ENCODE measurements around the gene TTLL1. TPM values are rescaled to one million over a fixed set of nuclear protein-coding genes. Genes with fewer than 3 reads are reported as not detected.
"Not testable (repeated sequence)": the region's sequence is repeated elsewhere in the genome, so short reads cannot be mapped to it uniquely, and the experiment has no call there.

Gene TTLL1
- total RNA-seq, 1 experiment from 2014 or later, result 6.5 TPM

- no peak overlapping the region for H3K4me3 ChIP-seq (ENCODE audit: insufficient read depth, low read depth, low read length)
- H3K27me3 ChIP-seq (ENCODE audit: control insufficient read depth, insufficient read depth, low read length), result no peaks in the 10 kb centered on the region
- H3K36me3 ChIP-seq (replicated peaks; ENCODE audit: control insufficient read depth, insufficient read depth, low read length), result no peaks in the 10 kb centered on the region
- no peak for DNase-seq
Measured at GRCh38 chr22:43004362-43005035, 84.7 kb downstream of the TTLL1 start.

GRCh38 chr22:43002202-43002586 is 87.0 kb downstream of the TTLL1 start:
- Histone ChIP-seq H3K4me3 (ENCODE audit: insufficient read depth, low read depth, low read length) (no peak overlapping the region), H3K27me3 (ENCODE audit: control insufficient read depth, insufficient read depth, low read length) (no peaks in the 10 kb centered on the region), H3K36me3 (replicated peaks; ENCODE audit: control insufficient read depth, insufficient read depth, low read length) (no peaks in the 10 kb centered on the region)
- no peak for DNase-seq

GRCh38 chr22:43001271-43002201 is 87.7 kb downstream of the TTLL1 start:
- Histone ChIP-seq H3K4me3 (ENCODE audit: insufficient read depth, low read depth, low read length) (no peak overlapping the region), H3K27me3 (ENCODE audit: control insufficient read depth, insufficient read depth, low read length) (no peaks in the 10 kb centered on the region), H3K36me3 (replicated peaks; ENCODE audit: control insufficient read depth, insufficient read depth, low read length) (no peaks in the 10 kb centered on the region)
- DNase-seq, result no peak

GRCh38 chr22:43000441-43001175 is 88.6 kb downstream of the TTLL1 start:
- Histone ChIP-seq H3K4me3 (ENCODE audit: insufficient read depth, low read depth, low read length) (no peak overlapping the region), H3K27me3 (ENCODE audit: control insufficient read depth, insufficient read depth, low read length) (no peaks in the 10 kb centered on the region), H3K36me3 (replicated peaks; ENCODE audit: control insufficient read depth, insufficient read depth, low read length) (no peaks in the 10 kb centered on the region)
- no peak for DNase-seq

- Histone ChIP-seq H3K36me3 (replicated peaks; ENCODE audit: control insufficient read depth, insufficient read depth, low read length) (no peaks in the 10 kb centered on the region), H3K4me3 (ENCODE audit: insufficient read depth, low read depth, low read length) (no peak overlapping the region), H3K27me3 (ENCODE audit: control insufficient read depth, insufficient read depth, low read length) (no peaks in the 10 kb centered on the region)
- DNase-seq, result no peak
Measured at GRCh38 chr22:42997582-42998090, 91.6 kb downstream of the TTLL1 start.

GRCh38 chr22:42996646-42997365 is 92.4 kb downstream of the TTLL1 start:
- Histone ChIP-seq H3K4me3 (ENCODE audit: insufficient read depth, low read depth, low read length) (no peak overlapping the region), H3K36me3 (replicated peaks; ENCODE audit: control insufficient read depth, insufficient read depth, low read length) (no peaks in the 10 kb centered on the region), H3K27me3 (ENCODE audit: control insufficient read depth, insufficient read depth, low read length) (no peaks in the 10 kb centered on the region)
- DNase-seq, result no peak

GRCh38 chr22:42995654-42996053 is 93.5 kb downstream of the TTLL1 start:
- H3K27me3 ChIP-seq (ENCODE audit: control insufficient read depth, insufficient read depth, low read length); H3K36me3 ChIP-seq (replicated peaks; ENCODE audit: control insufficient read depth, insufficient read depth, low read length); H3K4me3 ChIP-seq (ENCODE audit: insufficient read depth, low read depth, low read length): not testable (repeated sequence)

GRCh38 chr22:42994917-42995562 is 94.2 kb downstream of the TTLL1 start:
- DNase-seq, result no peak
- H3K27me3 ChIP-seq (ENCODE audit: control insufficient read depth, insufficient read depth, low read length), result no peaks in the 10 kb centered on the region
- H3K4me3 ChIP-seq (ENCODE audit: insufficient read depth, low read depth, low read length), result no peak overlapping the region
- no peaks in the 10 kb centered on the region for H3K36me3 ChIP-seq (replicated peaks; ENCODE audit: control insufficient read depth, insufficient read depth, low read length)

More at GRCh38 chr22:42995654-42996053, 93.5 kb downstream of the TTLL1 start:
- not testable (repeated sequence) for DNase-seq

- no peaks in the 10 kb centered on the region for H3K36me3 ChIP-seq (replicated peaks; ENCODE audit: control insufficient read depth, insufficient read depth, low read length)
- H3K27me3 ChIP-seq (ENCODE audit: control insufficient read depth, insufficient read depth, low read length), result no peaks in the 10 kb centered on the region
- H3K4me3 ChIP-seq (ENCODE audit: insufficient read depth, low read depth, low read length), result no peak overlapping the region
- DNase-seq, result no peak
Measured at GRCh38 chr22:42994276-42994916, 94.8 kb downstream of the TTLL1 start.

- no peaks in the 10 kb centered on the region for H3K36me3 ChIP-seq (replicated peaks; ENCODE audit: control insufficient read depth, insufficient read depth, low read length)
- DNase-seq, result no peak
- no peak overlapping the region for H3K4me3 ChIP-seq (ENCODE audit: insufficient read depth, low read depth, low read length)
- no peaks in the 10 kb centered on the region for H3K27me3 ChIP-seq (ENCODE audit: control insufficient read depth, insufficient read depth, low read length)
Measured at GRCh38 chr22:42993651-42994275, 95.4 kb downstream of the TTLL1 start.

- no peaks in the 10 kb centered on the region for H3K27me3 ChIP-seq (ENCODE audit: control insufficient read depth, insufficient read depth, low read length)
- no peak overlapping the region for H3K4me3 ChIP-seq (ENCODE audit: insufficient read depth, low read depth, low read length)
- no peaks in the 10 kb centered on the region for H3K36me3 ChIP-seq (replicated peaks; ENCODE audit: control insufficient read depth, insufficient read depth, low read length)
- DNase-seq, result no peak
Measured at GRCh38 chr22:42992886-42993479, 96.2 kb downstream of the TTLL1 start.

- Histone ChIP-seq H3K36me3 (replicated peaks; ENCODE audit: control insufficient read depth, insufficient read depth, low read length) (no peaks in the 10 kb centered on the region), H3K27me3 (ENCODE audit: control insufficient read depth, insufficient read depth, low read length) (no peaks in the 10 kb centered on the region), H3K4me3 (ENCODE audit: insufficient read depth, low read depth, low read length) (no peak overlapping the region)
- DNase-seq, result no peak
Measured at GRCh38 chr22:42992092-42992491, 97.1 kb downstream of the TTLL1 start.

Measured in H7 (cell line).